HG03064 (cell line): ENCODE measurements around the gene MARF1.

Experiments used
- ATAC-seq: cut with Tn5 transposase; IDR thresholded peaks from one replicate; pipeline ENCODE4 v1.9.1; 2021; ENCODE audit warnings: low read depth; ENCODE audit not compliant: unreplicated experiment

MARF1 gene

GRCh38 chr16:15544405-15544804, 98.5 kb downstream of the MARF1 start:
- no peak for ATAC-seq
